Astrocyte (in vitro differentiated cells and primary cell): Measurements from ENCODE around the gene NENF. TPM values are rescaled to one million over a fixed set of nuclear protein-coding genes. Genes with fewer than 3 reads are reported as not detected.

ENCODE experiments used
- DNase-seq: peaks from one replicate; pipeline ENCODE4 v3.0.0-alpha.2; 2010; ENCODE audit warnings: low read depth
- FAIRE-seq: peaks from 2 replicates; lab custom pipeline; 2011; peaks lifted over from hg19 to GRCh38; lab: Jason Lieb, UNC
- H2AFZ ChIP-seq: 2 replicates; pipeline ENCODE4 v1.6.0; 2012; ENCODE audit warnings: low read depth, low read length, inconsistent platforms
- H3K27ac ChIP-seq: 2 replicates; pipeline ENCODE4 v1.5.1; 2011; ENCODE audit warnings: low read depth, low read length, inconsistent platforms
- H3K27me3 ChIP-seq: 2 replicates; pipeline ENCODE4 v1.6.0; 2011; ENCODE audit warnings: low read length, inconsistent platforms; ENCODE audit not compliant: insufficient read depth
- H3K36me3 ChIP-seq: 2 replicates; pipeline ENCODE4 v1.5.1; 2011; ENCODE audit warnings: low read length, inconsistent platforms; ENCODE audit not compliant: insufficient read depth
- H3K4me1 ChIP-seq: 2 replicates; pipeline ENCODE4 v1.5.1; 2011; ENCODE audit warnings: low read length, inconsistent platforms; ENCODE audit not compliant: insufficient read depth
- H3K4me2 ChIP-seq: 2 replicates; pipeline ENCODE4 v1.6.0; 2012; ENCODE audit warnings: low read length, inconsistent platforms
- H3K4me3 ChIP-seq: 2 replicates; pipeline ENCODE4 v1.5.1; 2011; ENCODE audit warnings: low read depth, mild to moderate bottlenecking, low read length, inconsistent platforms; ENCODE audit not compliant: insufficient read depth
- H3K79me2 ChIP-seq: 2 replicates; pipeline ENCODE4 v1.6.0; 2012; ENCODE audit warnings: mild to moderate bottlenecking, low read length, inconsistent platforms; ENCODE audit not compliant: insufficient read depth
- H3K9ac ChIP-seq: 2 replicates; pipeline ENCODE4 v1.6.0; 2012; ENCODE audit warnings: mild to moderate bottlenecking, low read length, inconsistent platforms
- H3K9me3 ChIP-seq: 2 replicates; pipeline ENCODE4 v1.5.1; 2012; ENCODE audit warnings: low read depth, mild to moderate bottlenecking, low read length, inconsistent platforms; ENCODE audit not compliant: insufficient read depth
- H4K20me1 ChIP-seq: 2 replicates; pipeline ENCODE4 v1.6.0; 2012; ENCODE audit warnings: low read length, inconsistent platforms; ENCODE audit not compliant: insufficient read depth
- H3K27ac Mint-ChIP-seq: one replicate; pipeline ENCODE4 v1.8.0; 2021; ENCODE audit warnings: mild to moderate bottlenecking, mixed read lengths; ENCODE audit not compliant: unreplicated experiment
- H3K27me3 Mint-ChIP-seq: one replicate; pipeline ENCODE4 v1.8.0; 2021; ENCODE audit warnings: low read depth, mixed read lengths; ENCODE audit not compliant: unreplicated experiment
- H3K36me3 Mint-ChIP-seq: one replicate; pipeline ENCODE4 v1.8.0; 2021; ENCODE audit warnings: low read depth, mixed read lengths; ENCODE audit not compliant: unreplicated experiment
- H3K4me1 Mint-ChIP-seq: one replicate; pipeline ENCODE4 v1.8.0; 2021; ENCODE audit warnings: low read depth, mixed read lengths; ENCODE audit not compliant: unreplicated experiment
- H3K4me3 Mint-ChIP-seq: one replicate; pipeline ENCODE4 v1.8.0; 2021; ENCODE audit warnings: mild to moderate bottlenecking, moderate library complexity, mixed read lengths; ENCODE audit not compliant: unreplicated experiment
- H3K9me3 Mint-ChIP-seq: one replicate; pipeline ENCODE4 v1.8.0; 2021; ENCODE audit warnings: mild to moderate bottlenecking, mixed read lengths; ENCODE audit not compliant: unreplicated experiment
- EZH2 ChIP-seq: IDR thresholded peaks from 2 replicates; pipeline ENCODE4 v1.6.1; 2012; ENCODE audit warnings: mild to moderate bottlenecking, low read length, inconsistent platforms; ENCODE audit not compliant: insufficient read depth
- total RNA-seq: library from RNA; stranded (reverse); gene quantifications from 2 replicates; pipeline ENCODE4 v1.2.1, GENCODE V29; 2021
- TF ChIP-seq, protein P1 (sequence below): IDR thresholded peaks from 2 replicates; pipeline ENCODE4 v1.5.1; 2011; ENCODE audit warnings: low read depth, mild to moderate bottlenecking, inconsistent platforms, low read length, moderate library complexity; ENCODE audit not compliant: insufficient read depth

NENF gene
- total RNA-seq, 1 donor from 2014 or later = 34.4 TPM

GRCh38 chr1:212432272-212432660 is 454 bp upstream of the NENF start:
- Histone ChIP-seq H4K20me1 (peaks cover 20% of the 10 kb centered on the region), H3K4me1 (peaks cover 10% of the 10 kb centered on the region), H3K27me3 (no peaks in the 10 kb centered on the region), H3K4me2 (peak overlapping the region; percentile 97), H3K27ac (no peak overlapping the region), H2AFZ (peak overlapping the region; percentile 75), H3K9ac (peak overlapping the region; percentile 85), H3K36me3 (no peaks in the 10 kb centered on the region), H3K9me3 (no peaks in the 10 kb centered on the region), H3K79me2 (peaks cover 8% of the 10 kb centered on the region), H3K4me3 (peak overlapping the region; percentile 69)
- peaks cover 13% of the 10 kb centered on the region for H3K4me1 Mint-ChIP-seq
- H3K27me3 Mint-ChIP-seq = peaks cover 4% of the 10 kb centered on the region
- no peak for TF ChIP-seq EZH2
- TF ChIP-seq, protein P1, sequence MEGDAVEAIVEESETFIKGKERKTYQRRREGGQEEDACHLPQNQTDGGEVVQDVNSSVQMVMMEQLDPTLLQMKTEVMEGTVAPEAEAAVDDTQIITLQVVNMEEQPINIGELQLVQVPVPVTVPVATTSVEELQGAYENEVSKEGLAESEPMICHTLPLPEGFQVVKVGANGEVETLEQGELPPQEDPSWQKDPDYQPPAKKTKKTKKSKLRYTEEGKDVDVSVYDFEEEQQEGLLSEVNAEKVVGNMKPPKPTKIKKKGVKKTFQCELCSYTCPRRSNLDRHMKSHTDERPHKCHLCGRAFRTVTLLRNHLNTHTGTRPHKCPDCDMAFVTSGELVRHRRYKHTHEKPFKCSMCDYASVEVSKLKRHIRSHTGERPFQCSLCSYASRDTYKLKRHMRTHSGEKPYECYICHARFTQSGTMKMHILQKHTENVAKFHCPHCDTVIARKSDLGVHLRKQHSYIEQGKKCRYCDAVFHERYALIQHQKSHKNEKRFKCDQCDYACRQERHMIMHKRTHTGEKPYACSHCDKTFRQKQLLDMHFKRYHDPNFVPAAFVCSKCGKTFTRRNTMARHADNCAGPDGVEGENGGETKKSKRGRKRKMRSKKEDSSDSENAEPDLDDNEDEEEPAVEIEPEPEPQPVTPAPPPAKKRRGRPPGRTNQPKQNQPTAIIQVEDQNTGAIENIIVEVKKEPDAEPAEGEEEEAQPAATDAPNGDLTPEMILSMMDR = no peak
- FAIRE-seq (no peak), DNase-seq (peak; percentile 7)
- peaks cover 3% of the 10 kb centered on the region for H3K36me3 Mint-ChIP-seq
- peak overlapping the region; percentile 75 for H3K4me3 Mint-ChIP-seq
- no peak overlapping the region for H3K27ac Mint-ChIP-seq
- no peaks in the 10 kb centered on the region for H3K9me3 Mint-ChIP-seq

- Histone ChIP-seq H3K4me1 (peaks cover 10% of the 10 kb centered on the region), H3K9me3 (no peaks in the 10 kb centered on the region), H2AFZ (peak overlapping the region; percentile 75), H4K20me1 (peaks cover 32% of the 10 kb centered on the region), H3K9ac (peak overlapping the region; percentile 85), H3K4me3 (peak overlapping the region; percentile 69), H3K36me3 (no peaks in the 10 kb centered on the region), H3K27me3 (no peaks in the 10 kb centered on the region), H3K27ac (no peak overlapping the region), H3K4me2 (peak overlapping the region; percentile 97), H3K79me2 (peaks cover 11% of the 10 kb centered on the region)
- H3K4me3 Mint-ChIP-seq = peak overlapping the region; percentile 84
- peaks cover 4% of the 10 kb centered on the region for H3K27me3 Mint-ChIP-seq
- H3K27ac Mint-ChIP-seq = no peak overlapping the region
- TF ChIP-seq EZH2 = no peak
- TF ChIP-seq, protein P1 = no peak
- H3K9me3 Mint-ChIP-seq = no peaks in the 10 kb centered on the region
- H3K4me1 Mint-ChIP-seq = peaks cover 16% of the 10 kb centered on the region
- FAIRE-seq (no peak), DNase-seq (no peak)
- peaks cover 3% of the 10 kb centered on the region for H3K36me3 Mint-ChIP-seq
These were observed 1.1 kb downstream of the NENF start for GRCh38 chr1:212433577-212434462.

GRCh38 chr1:212434992-212435391 is 2.3 kb downstream of the NENF start:
- no peak for FAIRE-seq
- Histone ChIP-seq H3K9me3 (no peaks in the 10 kb centered on the region), H3K4me1 (peaks cover 10% of the 10 kb centered on the region), H3K36me3 (no peaks in the 10 kb centered on the region), H3K79me2 (peaks cover 11% of the 10 kb centered on the region), H3K4me3 (no peak overlapping the region), H4K20me1 (peaks cover 34% of the 10 kb centered on the region), H3K27me3 (no peaks in the 10 kb centered on the region), H3K4me2 (no peak overlapping the region), H3K27ac (no peak overlapping the region), H2AFZ (no peak overlapping the region), H3K9ac (no peak overlapping the region)
- DNase-seq = no peak
- Mint-ChIP-seq H3K36me3 (peaks cover 3% of the 10 kb centered on the region), H3K27me3 (no peaks in the 10 kb centered on the region), H3K9me3 (no peaks in the 10 kb centered on the region), H3K27ac (no peak overlapping the region), H3K4me3 (no peak overlapping the region), H3K4me1 (peaks cover 15% of the 10 kb centered on the region)
- no peak for TF ChIP-seq EZH2
- TF ChIP-seq, protein P1 = no peak
